ENCODE measurements around the gene TSPAN7.

GRCh38 chrX:38634665-38635064 lies 73.3 kb downstream of the TSPAN7 start:
- TF ChIP-seq, protein P1, sequence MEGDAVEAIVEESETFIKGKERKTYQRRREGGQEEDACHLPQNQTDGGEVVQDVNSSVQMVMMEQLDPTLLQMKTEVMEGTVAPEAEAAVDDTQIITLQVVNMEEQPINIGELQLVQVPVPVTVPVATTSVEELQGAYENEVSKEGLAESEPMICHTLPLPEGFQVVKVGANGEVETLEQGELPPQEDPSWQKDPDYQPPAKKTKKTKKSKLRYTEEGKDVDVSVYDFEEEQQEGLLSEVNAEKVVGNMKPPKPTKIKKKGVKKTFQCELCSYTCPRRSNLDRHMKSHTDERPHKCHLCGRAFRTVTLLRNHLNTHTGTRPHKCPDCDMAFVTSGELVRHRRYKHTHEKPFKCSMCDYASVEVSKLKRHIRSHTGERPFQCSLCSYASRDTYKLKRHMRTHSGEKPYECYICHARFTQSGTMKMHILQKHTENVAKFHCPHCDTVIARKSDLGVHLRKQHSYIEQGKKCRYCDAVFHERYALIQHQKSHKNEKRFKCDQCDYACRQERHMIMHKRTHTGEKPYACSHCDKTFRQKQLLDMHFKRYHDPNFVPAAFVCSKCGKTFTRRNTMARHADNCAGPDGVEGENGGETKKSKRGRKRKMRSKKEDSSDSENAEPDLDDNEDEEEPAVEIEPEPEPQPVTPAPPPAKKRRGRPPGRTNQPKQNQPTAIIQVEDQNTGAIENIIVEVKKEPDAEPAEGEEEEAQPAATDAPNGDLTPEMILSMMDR (IDR thresholded peaks at IDR 0.05) = no peak
- TF ChIP-seq POLR2A (IDR thresholded peaks at IDR 0.05) = no peak
- TF ChIP-seq POLR2AphosphoS5 (IDR thresholded peaks at IDR 0.05) = no peak
- no peak for TF ChIP-seq EP300 (IDR thresholded peaks at IDR 0.05)

Measured in suprapubic skin (tissue), 4 donors.